ENCODE results near the gene RANBP3. TPM values are rescaled to one million over a fixed set of nuclear protein-coding genes. Genes with fewer than 3 reads are reported as not detected.
A peak's percentile ranks its signal among the peaks of the same experiment; 100 is the strongest.

Gene RANBP3
- total RNA-seq, 2 experiments from 2014 or later: 82.2 to 93.6 TPM

GRCh38 chr19:5954293-5954692 is 23.6 kb downstream of the RANBP3 start:
- ATAC-seq (no peak), DNase-seq (no peak)
- peaks cover 88% of the 10 kb centered on the region for H3K4me1 Mint-ChIP-seq (ENCODE audit: low read depth)
- no peaks in the 10 kb centered on the region for H3K9me3 Mint-ChIP-seq (ENCODE audit: insufficient read depth)
- H3K4me3 Mint-ChIP-seq: peak overlapping the region; percentile 59
- CTCF ChIA-PET: interaction anchor here (1.1 to 9.2 kb wide), 4 partner anchors 13 to 68 kb away, joined by 3 to 75 read pairs (median 4); partner anchors contain the start of gene VMAC
- no peaks in the 10 kb centered on the region for H3K27me3 Mint-ChIP-seq (ENCODE audit: low read depth)
- POLR2A ChIA-PET: no interaction called here
- H3K27ac Mint-ChIP-seq: peak overlapping the region; percentile 97
- H3K36me3 Mint-ChIP-seq (ENCODE audit: low read depth): peaks cover 47% of the 10 kb centered on the region

- peaks cover 48% of the 10 kb centered on the region for H3K36me3 Mint-ChIP-seq (ENCODE audit: low read depth)
- ChIA-PET POLR2A (interaction anchor here (0.8 to 1.2 kb wide), 2 partner anchors 26 to 50 kb away, joined by 3 read pairs; partner anchors contain the start of gene NDUFA11), CTCF (interaction anchor here (1.3 to 9.2 kb wide), 5 partner anchors 8 to 150 kb away, joined by 4 to 75 read pairs (median 7); partner anchors contain the start of gene VMAC)
- peak; percentile 30 for ATAC-seq
- no peaks in the 10 kb centered on the region for H3K9me3 Mint-ChIP-seq (ENCODE audit: insufficient read depth)
- peaks cover 88% of the 10 kb centered on the region for H3K4me1 Mint-ChIP-seq (ENCODE audit: low read depth)
- no peaks in the 10 kb centered on the region for H3K27me3 Mint-ChIP-seq (ENCODE audit: low read depth)
- H3K4me3 Mint-ChIP-seq: peak overlapping the region; percentile 59
- peak overlapping the region; percentile 97 for H3K27ac Mint-ChIP-seq
- DNase-seq: peak; percentile 43
Measured at GRCh38 chr19:5953680-5954213, 24.2 kb downstream of the RANBP3 start.

- Mint-ChIP-seq H3K36me3 (ENCODE audit: low read depth) (peaks cover 48% of the 10 kb centered on the region), H3K4me3 (peak overlapping the region; percentile 59), H3K27me3 (ENCODE audit: low read depth) (no peaks in the 10 kb centered on the region), H3K4me1 (ENCODE audit: low read depth) (peaks cover 88% of the 10 kb centered on the region), H3K27ac (peak overlapping the region; percentile 97), H3K9me3 (ENCODE audit: insufficient read depth) (no peaks in the 10 kb centered on the region)
- CTCF ChIA-PET: interaction anchor here (1.5 to 9.2 kb wide), 4 partner anchors 9 to 149 kb away, joined by 4 to 75 read pairs (median 8); no protein-coding TSS in a partner anchor
- POLR2A ChIA-PET: interaction anchor here (0.8 to 1.8 kb wide), 4 partner anchors 9 to 234 kb away, joined by 3 to 6 read pairs (median 4); partner anchors contain the start of gene NDUFA11
- DNase-seq (no peak), ATAC-seq (no peak)
Measured at GRCh38 chr19:5953030-5953589, 24.8 kb downstream of the RANBP3 start.

GRCh38 chr19:5952193-5953029 is 25.5 kb downstream of the RANBP3 start:
- peak overlapping the region; percentile 59 for H3K4me3 Mint-ChIP-seq
- H3K4me1 Mint-ChIP-seq (ENCODE audit: low read depth): peaks cover 90% of the 10 kb centered on the region
- POLR2A ChIA-PET: interaction anchor here (0.8 to 1.8 kb wide), 4 partner anchors 10 to 234 kb away, joined by 3 to 6 read pairs (median 4); partner anchors contain the start of gene NDUFA11
- H3K27me3 Mint-ChIP-seq (ENCODE audit: low read depth): no peaks in the 10 kb centered on the region
- CTCF ChIA-PET: interaction anchor here (0.7 to 9.2 kb wide), 5 partner anchors 10 to 148 kb away, joined by 3 to 75 read pairs (median 7); no protein-coding TSS in a partner anchor
- DNase-seq: no peak
- peak overlapping the region; percentile 97 for H3K27ac Mint-ChIP-seq
- no peaks in the 10 kb centered on the region for H3K9me3 Mint-ChIP-seq (ENCODE audit: insufficient read depth)
- peaks cover 50% of the 10 kb centered on the region for H3K36me3 Mint-ChIP-seq (ENCODE audit: low read depth)
- ATAC-seq: no peak

- H3K36me3 Mint-ChIP-seq (ENCODE audit: low read depth): peaks cover 52% of the 10 kb centered on the region
- no peak for DNase-seq
- peak overlapping the region; percentile 97 for H3K27ac Mint-ChIP-seq
- CTCF ChIA-PET: interaction anchor here (1.0 to 9.2 kb wide), 6 partner anchors 11 to 147 kb away, joined by 3 to 75 read pairs (median 6); no protein-coding TSS in a partner anchor
- no peaks in the 10 kb centered on the region for H3K27me3 Mint-ChIP-seq (ENCODE audit: low read depth)
- no peaks in the 10 kb centered on the region for H3K9me3 Mint-ChIP-seq (ENCODE audit: insufficient read depth)
- POLR2A ChIA-PET: interaction anchor here (0.7 to 1.8 kb wide), 3 partner anchors 11 to 233 kb away, joined by 3 to 6 read pairs (median 3); no protein-coding TSS in a partner anchor
- no peak for ATAC-seq
- no peak overlapping the region for H3K4me3 Mint-ChIP-seq
- H3K4me1 Mint-ChIP-seq (ENCODE audit: low read depth): peaks cover 90% of the 10 kb centered on the region
Measured at GRCh38 chr19:5951338-5951861, 26.5 kb downstream of the RANBP3 start.

GRCh38 chr19:5950741-5951140 is 27.2 kb downstream of the RANBP3 start:
- H3K4me3 Mint-ChIP-seq: peak overlapping the region; percentile 10
- no peaks in the 10 kb centered on the region for H3K27me3 Mint-ChIP-seq (ENCODE audit: low read depth)
- peak overlapping the region; percentile 97 for H3K27ac Mint-ChIP-seq
- H3K36me3 Mint-ChIP-seq (ENCODE audit: low read depth): peaks cover 56% of the 10 kb centered on the region
- DNase-seq (no peak), ATAC-seq (no peak)
- H3K9me3 Mint-ChIP-seq (ENCODE audit: insufficient read depth): no peaks in the 10 kb centered on the region
- POLR2A ChIA-PET: interaction anchor here (0.9 to 1.6 kb wide), 3 partner anchors 11 to 122 kb away, joined by 3 to 4 read pairs (median 4); no protein-coding TSS in a partner anchor
- CTCF ChIA-PET: interaction anchor here (1.0 to 9.2 kb wide), 5 partner anchors 11 to 71 kb away, joined by 3 to 75 read pairs (median 8); no protein-coding TSS in a partner anchor
- peaks cover 91% of the 10 kb centered on the region for H3K4me1 Mint-ChIP-seq (ENCODE audit: low read depth)

GRCh38 chr19:5949792-5950305 is 28.1 kb downstream of the RANBP3 start:
- peak overlapping the region; percentile 97 for H3K27ac Mint-ChIP-seq
- no peaks in the 10 kb centered on the region for H3K9me3 Mint-ChIP-seq (ENCODE audit: insufficient read depth)
- peaks cover 59% of the 10 kb centered on the region for H3K36me3 Mint-ChIP-seq (ENCODE audit: low read depth)
- POLR2A ChIA-PET: interaction anchor here (0.6 to 1.1 kb wide), 3 partner anchors 20 to 46 kb away, joined by 3 to 4 read pairs (median 3); partner anchors contain the start of gene RANBP3
- H3K4me1 Mint-ChIP-seq (ENCODE audit: low read depth): peaks cover 85% of the 10 kb centered on the region
- H3K4me3 Mint-ChIP-seq: peak overlapping the region; percentile 66
- ATAC-seq (peak; percentile 65), DNase-seq (peak; percentile 54)
- CTCF ChIA-PET: interaction anchor here (1.8 to 9.2 kb wide), 4 partner anchors 11 to 72 kb away, joined by 7 to 75 read pairs (median 8); no protein-coding TSS in a partner anchor
- no peaks in the 10 kb centered on the region for H3K27me3 Mint-ChIP-seq (ENCODE audit: low read depth)

GRCh38 chr19:5948752-5949564 is 29.0 kb downstream of the RANBP3 start:
- peak; percentile 31 for DNase-seq
- ChIA-PET POLR2A (interaction anchor here (0.6 to 1.3 kb wide), 5 partner anchors 19 to 160 kb away, joined by 3 to 6 read pairs (median 3); partner anchors contain the start of gene RANBP3), CTCF (interaction anchor here (0.9 to 9.2 kb wide), 8 partner anchors 10 to 145 kb away, joined by 3 to 75 read pairs (median 8); no protein-coding TSS in a partner anchor)
- Mint-ChIP-seq H3K27me3 (ENCODE audit: low read depth) (no peaks in the 10 kb centered on the region), H3K27ac (peak overlapping the region; percentile 97), H3K4me3 (peak overlapping the region; percentile 66), H3K4me1 (ENCODE audit: low read depth) (peaks cover 76% of the 10 kb centered on the region), H3K36me3 (ENCODE audit: low read depth) (peaks cover 53% of the 10 kb centered on the region), H3K9me3 (ENCODE audit: insufficient read depth) (no peaks in the 10 kb centered on the region)
- peak; percentile 30 for ATAC-seq

GRCh38 chr19:5947435-5947834 is 30.5 kb downstream of the RANBP3 start:
- H3K27me3 Mint-ChIP-seq (ENCODE audit: low read depth): no peaks in the 10 kb centered on the region
- H3K4me1 Mint-ChIP-seq (ENCODE audit: low read depth): peaks cover 61% of the 10 kb centered on the region
- H3K4me3 Mint-ChIP-seq: no peak overlapping the region
- DNase-seq: no peak
- ATAC-seq: no peak
- ChIA-PET CTCF (interaction anchor here (1.4 to 9.2 kb wide), 6 partner anchors 9 to 143 kb away, joined by 3 to 75 read pairs (median 6); no protein-coding TSS in a partner anchor), POLR2A (interaction anchor here (0.7 to 1.0 kb wide), 2 partner anchors 15 to 22 kb away, joined by 3 read pairs; no protein-coding TSS in a partner anchor)
- peaks cover 41% of the 10 kb centered on the region for H3K36me3 Mint-ChIP-seq (ENCODE audit: low read depth)
- peak overlapping the region; percentile 75 for H3K27ac Mint-ChIP-seq
- no peaks in the 10 kb centered on the region for H3K9me3 Mint-ChIP-seq (ENCODE audit: insufficient read depth)

GRCh38 chr19:5943623-5944022 is 34.3 kb downstream of the RANBP3 start:
- Mint-ChIP-seq H3K27ac (peak overlapping the region; percentile 13), H3K4me3 (no peak overlapping the region), H3K4me1 (ENCODE audit: low read depth) (peaks cover 23% of the 10 kb centered on the region), H3K27me3 (ENCODE audit: low read depth) (no peaks in the 10 kb centered on the region), H3K36me3 (ENCODE audit: low read depth) (peaks cover 31% of the 10 kb centered on the region), H3K9me3 (ENCODE audit: insufficient read depth) (no peaks in the 10 kb centered on the region)
- POLR2A ChIA-PET: no interaction called here
- CTCF ChIA-PET: interaction anchor here (2.5 kb wide), 1 partner anchor 24 kb away, joined by 9 read pairs; no protein-coding TSS in a partner anchor
- ATAC-seq: no peak
- no peak for DNase-seq
